Endothelial cell of umbilical vein (primary cell): ENCODE results near the gene FGF19. TPM values are rescaled to one million over a fixed set of nuclear protein-coding genes. Genes with fewer than 3 reads are reported as not detected.

Experiments
- BruUV-seq: library from RNA; stranded (reverse); fragments of 400-500 nt; replicated peaks from 2 replicates; lab custom pipeline; 2021; lab: Mats Ljungman, UMichigan
- CTCF ChIA-PET: fragments of 300-600, 350-600 bp; sonication (Branson Sonifier 250); formaldehyde crosslinking; loops from one replicate; lab custom pipeline; 2021; ENCODE audit warnings: antibody characterized with exemption, inconsistent platforms; lab: Charles Lee
- POLR2A ChIA-PET: fragments of 300-600, 350-600 bp; sonication (Branson Sonifier 250); formaldehyde crosslinking; loops from one replicate; lab custom pipeline; 2021; ENCODE audit warnings: antibody characterized with exemption, inconsistent platforms; lab: Charles Lee
- DNase-seq: peaks from one replicate; pipeline ENCODE4 v3.0.0-alpha.2; 2011; ENCODE audit warnings: low read depth, low spot score
- FAIRE-seq: peaks from 2 replicates; lab custom pipeline; 2011; peaks lifted over from hg19 to GRCh38; lab: Jason Lieb, UNC
- H2AFZ ChIP-seq: 2 replicates; pipeline ENCODE4 v1.6.0; 2012; ENCODE audit warnings: low read depth, low read length, control low read depth, inconsistent platforms
- H3K27ac ChIP-seq: 2 replicates; pipeline ENCODE4 v1.5.1; 2011; ENCODE audit warnings: low read depth, mild to moderate bottlenecking, control low read depth, low read length, moderate library complexity; ENCODE audit not compliant: insufficient read depth
- H3K27me3 ChIP-seq, 2 experiments: 2 replicates each; pipeline versions ENCODE4 v1.6.0 to v1.6.1; 2011; ENCODE audit warnings: low read length in 2 of 2, mixed read lengths in 1 of 2; ENCODE audit not compliant: control insufficient read depth in 2 of 2, insufficient read depth in 2 of 2
- H3K36me3 ChIP-seq, 2 experiments: 2 replicates in 1 of 2; 3 replicates in 1 of 2; pipeline ENCODE4 v1.5.1; 2011; ENCODE audit warnings: low read length in 2 of 2, mild to moderate bottlenecking in 1 of 2, moderate library complexity in 1 of 2; ENCODE audit not compliant: control insufficient read depth in 2 of 2, insufficient read depth in 2 of 2; ENCODE audit errors: extremely low read depth in 1 of 2
- H3K4me1 ChIP-seq: 3 replicates; pipeline ENCODE4 v1.5.1; 2011; ENCODE audit warnings: mild to moderate bottlenecking, low read length; ENCODE audit not compliant: control insufficient read depth, insufficient read depth; ENCODE audit errors: extremely low read depth
- H3K4me2 ChIP-seq: 2 replicates; pipeline ENCODE4 v1.6.1; 2011; ENCODE audit warnings: low read length, control low read depth, mixed read lengths; ENCODE audit not compliant: insufficient read depth
- H3K4me3 ChIP-seq, 3 experiments: fragments of 200-600 bp in 1 of 3; sonication (generic), shearing (Covaris generic) in 1 of 3; replicated peaks in 1 of 3; 2 replicates each; pipeline ENCODE4 v1.5.1; 2011 to 2016; ENCODE audit warnings: control low read depth in 3 of 3, low read length in 3 of 3, mild to moderate bottlenecking in 2 of 3, inconsistent platforms in 1 of 3, low read depth in 1 of 3, moderate library complexity in 1 of 3; ENCODE audit not compliant: insufficient read depth in 1 of 3
- H3K79me2 ChIP-seq: 2 replicates; pipeline ENCODE4 v1.6.0; 2012; ENCODE audit warnings: low read length, inconsistent platforms; ENCODE audit not compliant: control insufficient read depth, insufficient read depth
- H3K9ac ChIP-seq: replicated peaks from 2 replicates; pipeline ENCODE3; 2011; ENCODE audit warnings: low read length, control low read depth; ENCODE audit not compliant: insufficient read depth; ENCODE audit errors: extremely low read depth
- H3K9me1 ChIP-seq: replicated peaks from 3 replicates; pipeline ENCODE4 v1.6.0; 2011; ENCODE audit warnings: mild to moderate bottlenecking, low read length; ENCODE audit not compliant: control insufficient read depth, insufficient read depth; ENCODE audit errors: extremely low read depth
- H3K9me3 ChIP-seq: replicated peaks from 2 replicates; pipeline ENCODE4 v1.5.1; 2012; ENCODE audit warnings: low read length, inconsistent platforms; ENCODE audit not compliant: control insufficient read depth, insufficient read depth
- H4K20me1 ChIP-seq: replicated peaks from 2 replicates; pipeline ENCODE3; 2011; ENCODE audit warnings: mild to moderate bottlenecking, low read length; ENCODE audit not compliant: control insufficient read depth, insufficient read depth; ENCODE audit errors: extremely low read depth
- EZH2 ChIP-seq: IDR thresholded peaks from 2 replicates; pipeline ENCODE4 v1.6.1; 2012; ENCODE audit warnings: borderline replicate concordance, low read depth, mild to moderate bottlenecking, moderate library complexity, low read length, inconsistent platforms; ENCODE audit not compliant: severe bottlenecking
- FOS ChIP-seq: IDR thresholded peaks from 2 replicates; pipeline ENCODE4 v1.6.1; 2011; ENCODE audit warnings: mild to moderate bottlenecking, low read length, moderate library complexity, borderline replicate concordance; ENCODE audit not compliant: insufficient read depth
- GATA2 ChIP-seq: IDR thresholded peaks from 2 replicates; pipeline ENCODE4 v1.7.0; 2011; ENCODE audit warnings: low read depth, mild to moderate bottlenecking, moderate library complexity, mixed read lengths, low read length; ENCODE audit not compliant: insufficient read length, insufficient read depth
- JUN ChIP-seq: IDR thresholded peaks from 2 replicates; pipeline ENCODE4 v1.6.1; 2011; ENCODE audit warnings: borderline replicate concordance, low read depth; ENCODE audit not compliant: insufficient read length, insufficient read depth
- MYC ChIP-seq: IDR thresholded peaks from one replicate; pipeline ENCODE4 v1.6.1; 2011; ENCODE audit warnings: mild to moderate bottlenecking, low read depth, low read length
- POLR2A ChIP-seq: IDR thresholded peaks from 2 replicates; pipeline ENCODE4 v1.6.1; 2012; ENCODE audit warnings: low read depth, mild to moderate bottlenecking, control low read depth, low read length
- POLR2AphosphoS5 ChIP-seq: IDR thresholded peaks from 2 replicates; pipeline ENCODE4 v1.6.1; 2012; ENCODE audit warnings: low read depth, mild to moderate bottlenecking, control low read depth, low read length, moderate library complexity; ENCODE audit not compliant: insufficient read depth
- dilution Hi-C: fragments of 300-500 bp; cut with MboI; formaldehyde crosslinking; loops from one replicate; pipeline ENCODE4 v1.15.0; 2019; ENCODE audit warnings: low sequenced_read_pairs; ENCODE audit not compliant: extremely low pct_ligation_motif_present
- intact Hi-C: fragments of 100-400 bp; cut with micrococcal nuclease; formaldehyde crosslinking; loops from one replicate; pipeline ENCODE4 v1.10.0; 2022
- polyA plus RNA-seq, 4 experiments: library from polyadenylated mRNA; depleted of rRNA in 3 of 4; stranded (reverse) in 3 of 4; unstranded in 1 of 4; fragments of >200 nt; gene quantifications; 2 replicates each; pipeline versions ENCODE4 v1.2.1 to v1.2.3, GENCODE V29; 2011 to 2012; ENCODE audit warnings: missing spikeins in 1 of 4
- total RNA-seq: library from RNA; stranded (reverse); gene quantifications from 2 replicates; pipeline ENCODE4 v1.2.3, GENCODE V29; 2021
- TF ChIP-seq, protein P1 (sequence below): IDR thresholded peaks from 2 replicates; pipeline ENCODE4 v1.6.1; 2011; ENCODE audit not compliant: insufficient read depth, insufficient read length
- TF ChIP-seq, protein P2 (sequence below), 2 donors: IDR thresholded peaks; 1 replicate in 1 of 2; 2 replicates in 1 of 2; pipeline ENCODE4 v1.5.1; 2011; ENCODE audit warnings: low read length in 2 of 2, mild to moderate bottlenecking in 2 of 2, moderate library complexity in 2 of 2, control low read depth in 1 of 2, inconsistent platforms in 1 of 2, low read depth in 1 of 2; ENCODE audit not compliant: insufficient read depth in 1 of 2; ENCODE audit errors: extremely low read depth in 1 of 2

Gene FGF19
- total and polyA plus RNA-seq, 2 donors (not counting 3 experiments of a cell fraction or from before 2014, with no cell fraction given), result 0.03 TPM; not detected in 1

GRCh38 chr11:69702239-69702691, 1.6 kb downstream of the FGF19 start:
- no peak for DNase-seq
- H3K79me2 ChIP-seq, result no peaks in the 10 kb centered on the region
- no peak overlapping the region for H3K4me3 ChIP-seq
- no peaks in the 10 kb centered on the region for H3K9me1 ChIP-seq
- intact Hi-C loops (loop anchor here (5.0 kb wide), 2 partner anchors 140 to 185 kb away; no protein-coding TSS in a partner anchor), dilution Hi-C loops (no loop called here)
- BruUV-seq, result no TSS peak
- no peak overlapping the region for H3K27ac ChIP-seq
- no peak overlapping the region for H3K9ac ChIP-seq
- FAIRE-seq, result no peak
- peaks cover 8% of the 10 kb centered on the region for H3K4me1 ChIP-seq
- ChIA-PET CTCF (no interaction called here), POLR2A (no interaction called here)
- no peaks in the 10 kb centered on the region for H4K20me1 ChIP-seq
- H3K4me2 ChIP-seq, result no peak overlapping the region
- TF ChIP-seq EZH2, result no peak
- TF ChIP-seq, protein P1, sequence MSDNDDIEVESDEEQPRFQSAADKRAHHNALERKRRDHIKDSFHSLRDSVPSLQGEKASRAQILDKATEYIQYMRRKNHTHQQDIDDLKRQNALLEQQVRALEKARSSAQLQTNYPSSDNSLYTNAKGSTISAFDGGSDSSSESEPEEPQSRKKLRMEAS, result no peak
- TF ChIP-seq FOS, result no peak
- no peak for TF ChIP-seq POLR2AphosphoS5
- TF ChIP-seq JUN, result no peak
- TF ChIP-seq, protein P2, sequence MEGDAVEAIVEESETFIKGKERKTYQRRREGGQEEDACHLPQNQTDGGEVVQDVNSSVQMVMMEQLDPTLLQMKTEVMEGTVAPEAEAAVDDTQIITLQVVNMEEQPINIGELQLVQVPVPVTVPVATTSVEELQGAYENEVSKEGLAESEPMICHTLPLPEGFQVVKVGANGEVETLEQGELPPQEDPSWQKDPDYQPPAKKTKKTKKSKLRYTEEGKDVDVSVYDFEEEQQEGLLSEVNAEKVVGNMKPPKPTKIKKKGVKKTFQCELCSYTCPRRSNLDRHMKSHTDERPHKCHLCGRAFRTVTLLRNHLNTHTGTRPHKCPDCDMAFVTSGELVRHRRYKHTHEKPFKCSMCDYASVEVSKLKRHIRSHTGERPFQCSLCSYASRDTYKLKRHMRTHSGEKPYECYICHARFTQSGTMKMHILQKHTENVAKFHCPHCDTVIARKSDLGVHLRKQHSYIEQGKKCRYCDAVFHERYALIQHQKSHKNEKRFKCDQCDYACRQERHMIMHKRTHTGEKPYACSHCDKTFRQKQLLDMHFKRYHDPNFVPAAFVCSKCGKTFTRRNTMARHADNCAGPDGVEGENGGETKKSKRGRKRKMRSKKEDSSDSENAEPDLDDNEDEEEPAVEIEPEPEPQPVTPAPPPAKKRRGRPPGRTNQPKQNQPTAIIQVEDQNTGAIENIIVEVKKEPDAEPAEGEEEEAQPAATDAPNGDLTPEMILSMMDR (IDR thresholded peaks at IDR 0.05; ENCODE audit: extremely low read depth in 1 of 2, insufficient read depth in 1 of 2, low read depth in 1 of 2, low read length in 2 of 2), result no peak
- TF ChIP-seq POLR2A, result no peak
- TF ChIP-seq GATA2, result no peak
- TF ChIP-seq MYC, result no peak
- H2AFZ ChIP-seq, result no peak overlapping the region
- H3K27me3 ChIP-seq, result peaks cover 52 to 58% of the 10 kb centered on the region in 2 experiments
- no peaks in the 10 kb centered on the region for H3K9me3 ChIP-seq
- H3K36me3 ChIP-seq, result no peaks in the 10 kb centered on the region
